HG02870 (cell line): Measurements from ENCODE around the gene HELZ2.
"Not testable (repeated sequence)": the region's sequence is repeated elsewhere in the genome, so short reads cannot be mapped to it uniquely, and the experiment has no call there.

ENCODE experiments used
- ATAC-seq: cut with Tn5 transposase; IDR thresholded peaks from one replicate; pipeline ENCODE4 v1.9.1; 2021; ENCODE audit warnings: mild to moderate bottlenecking, moderate library complexity; ENCODE audit not compliant: unreplicated experiment

Gene HELZ2

GRCh38 chr20:63574156-63574828, at the start of gene HELZ2:
HELZ2 (minus strand) TSS chr20:63574239; CDS start chr20:63572385, 1,854 bp downstream.
- ATAC-seq, result no peak

- ATAC-seq, result no peak
These were observed 48.7 kb upstream of the HELZ2 start for GRCh38 chr20:63622732-63623131.

- no peak for ATAC-seq
These were observed 48.1 kb upstream of the HELZ2 start for GRCh38 chr20:63622096-63622495.

GRCh38 chr20:63620991-63621390, 47.0 kb upstream of the HELZ2 start:
- ATAC-seq, result no peak

GRCh38 chr20:63619505-63619904, 45.5 kb upstream of the HELZ2 start:
- no peak for ATAC-seq

GRCh38 chr20:63619086-63619485, 45.0 kb upstream of the HELZ2 start:
- ATAC-seq, result no peak

- ATAC-seq, result no peak
These were observed 44.4 kb upstream of the HELZ2 start for GRCh38 chr20:63618291-63618980.

GRCh38 chr20:63617876-63618265, 43.8 kb upstream of the HELZ2 start:
- ATAC-seq, result no peak

GRCh38 chr20:63617092-63617875, 43.2 kb upstream of the HELZ2 start:
- ATAC-seq, result no peak

GRCh38 chr20:63613863-63614594, 40.0 kb upstream of the HELZ2 start:
- not testable (repeated sequence) for ATAC-seq

- no peak for ATAC-seq
These were observed 38.4 kb upstream of the HELZ2 start for GRCh38 chr20:63612276-63612931.

- no peak for ATAC-seq
These were observed 37.6 kb upstream of the HELZ2 start for GRCh38 chr20:63611646-63612045.

- ATAC-seq, result no peak
These were observed 36.8 kb upstream of the HELZ2 start for GRCh38 chr20:63610581-63611435.

- ATAC-seq, result no peak
These were observed 32.6 kb upstream of the HELZ2 start for GRCh38 chr20:63606686-63607085.

- ATAC-seq, result no peak
These were observed 28.3 kb upstream of the HELZ2 start for GRCh38 chr20:63602321-63602720.

- ATAC-seq, result not testable (repeated sequence)
These were observed 27.6 kb upstream of the HELZ2 start for GRCh38 chr20:63601679-63602078.

- no peak for ATAC-seq
These were observed 25.5 kb upstream of the HELZ2 start for GRCh38 chr20:63599396-63600050.

- no peak for ATAC-seq
These were observed 24.7 kb upstream of the HELZ2 start for GRCh38 chr20:63598479-63599395.
